ENCODE measurements around the gene TOGARAM1.

The TOGARAM1 gene

GRCh38 chr14:44961554-44962333 lies at the start of gene TOGARAM1, which contains the start of gene KLHL28:
TSS of gene TOGARAM1 (plus strand) at chr14:44962190. CDS start at chr14:44962422, 232 bp downstream.
TSS of gene KLHL28 (minus strand) at chr14:44961947. CDS start at chr14:44945928, 16,019 bp downstream.
- DNase-seq (ENCODE audit: low read depth) = peak; percentile 78

GRCh38 chr14:44914849-44915248 lies 47.1 kb upstream of the TOGARAM1 start:
- DNase-seq (ENCODE audit: low read depth) = no peak

GRCh38 chr14:44928793-44929192 lies 33.2 kb upstream of the TOGARAM1 start:
- no peak for DNase-seq (ENCODE audit: low read depth)

- DNase-seq (ENCODE audit: low read depth) = no peak
Measured at GRCh38 chr14:44935155-44935554, 26.8 kb upstream of the TOGARAM1 start.

GRCh38 chr14:44937547-44937946 lies 24.4 kb upstream of the TOGARAM1 start:
- no peak for DNase-seq (ENCODE audit: low read depth)

- no peak for DNase-seq (ENCODE audit: low read depth)
Measured at GRCh38 chr14:44940211-44940610, 21.8 kb upstream of the TOGARAM1 start.

- no peak for DNase-seq (ENCODE audit: low read depth)
Measured at GRCh38 chr14:44940944-44941343, 21.0 kb upstream of the TOGARAM1 start.

GRCh38 chr14:44941591-44941990 lies 20.4 kb upstream of the TOGARAM1 start:
- DNase-seq (ENCODE audit: low read depth) = no peak

GRCh38 chr14:44942436-44942835 lies 19.6 kb upstream of the TOGARAM1 start:
- no peak for DNase-seq (ENCODE audit: low read depth)

- DNase-seq (ENCODE audit: low read depth) = no peak
Measured at GRCh38 chr14:44944107-44944506, 17.9 kb upstream of the TOGARAM1 start.

- DNase-seq (ENCODE audit: low read depth) = no peak
Measured at GRCh38 chr14:44945264-44945663, 16.7 kb upstream of the TOGARAM1 start.

GRCh38 chr14:44951051-44951450 lies 10.9 kb upstream of the TOGARAM1 start:
- DNase-seq (ENCODE audit: low read depth) = no peak

GRCh38 chr14:44952391-44953110 lies 9.4 kb upstream of the TOGARAM1 start:
- DNase-seq (ENCODE audit: low read depth) = no peak

- DNase-seq (ENCODE audit: low read depth) = no peak
Measured at GRCh38 chr14:44954750-44955149, 7.2 kb upstream of the TOGARAM1 start.

- no peak for DNase-seq (ENCODE audit: low read depth)
Measured at GRCh38 chr14:44955528-44955927, 6.5 kb upstream of the TOGARAM1 start.

- no peak for DNase-seq (ENCODE audit: low read depth)
Measured at GRCh38 chr14:44956866-44957265, 5.1 kb upstream of the TOGARAM1 start.

GRCh38 chr14:44959538-44959937 lies 2.5 kb upstream of the TOGARAM1 start:
- no peak for DNase-seq (ENCODE audit: low read depth)

GRCh38 chr14:44960146-44960545 lies 1.8 kb upstream of the TOGARAM1 start:
- DNase-seq (ENCODE audit: low read depth) = no peak

GRCh38 chr14:44960646-44961045 lies 1.3 kb upstream of the TOGARAM1 start:
- DNase-seq (ENCODE audit: low read depth) = no peak

- no peak for DNase-seq (ENCODE audit: low read depth)
Measured at GRCh38 chr14:44961151-44961553, 838 bp upstream of the TOGARAM1 start.

GRCh38 chr14:44962334-44963043 lies 499 bp downstream of the TOGARAM1 start:
- no peak for DNase-seq (ENCODE audit: low read depth)

GRCh38 chr14:44963044-44963528 lies 1.1 kb downstream of the TOGARAM1 start:
- no peak for DNase-seq (ENCODE audit: low read depth)

Data from stimulated activated CD8-positive, alpha-beta memory T cell treated with anti-CD3 and anti-CD28 coated beads, Interleukin-15, amount 100 ng/mL, for 24 hours (primary cell).